GM20000 (cell line): ENCODE measurements around the gene ZSCAN32.

Experiments used
- DNase-seq: peaks from one replicate; pipeline ENCODE4 v3.0.0; 2012; ENCODE audit warnings: low spot score
- CTCF ChIP-seq: IDR thresholded peaks from 2 replicates; pipeline ENCODE4 v1.5.1; 2012; ENCODE audit warnings: mild to moderate bottlenecking, control low read depth; ENCODE audit errors: extremely low read depth, missing control alignments

Gene ZSCAN32

GRCh38 chr16:3400779-3401688 is at the start of gene ZSCAN32, which contains the start of gene ZNF174:
Gene ZSCAN32 (minus strand): TSS chr16:3401004. CDS start chr16:3397557, 3,447 bp downstream.
Gene ZNF174 (plus strand): TSS chr16:3401215. CDS start chr16:3402005, 790 bp downstream.
- no peak for TF ChIP-seq CTCF
- DNase-seq = peak; percentile 100

- TF ChIP-seq CTCF = no peak
Measured at GRCh38 chr16:3444032-3444388, 43.2 kb upstream of the ZSCAN32 start.

GRCh38 chr16:3443108-3444031 is 42.6 kb upstream of the ZSCAN32 start, which contains the start of the genes NAA60 and ZNF597:
Gene NAA60 (plus strand): TSS chr16:3443680. CDS start chr16:3476228, 32,548 bp downstream.
Gene ZNF597 (minus strand): TSS chr16:3443504. CDS start chr16:3443153, 351 bp downstream.
- no peak for TF ChIP-seq CTCF
- DNase-seq = peak; percentile 87

More at GRCh38 chr16:3444032-3444388, 43.2 kb upstream of the ZSCAN32 start:
- DNase-seq = no peak

GRCh38 chr16:3439637-3440036 is 38.8 kb upstream of the ZSCAN32 start:
- DNase-seq = no peak
- no peak for TF ChIP-seq CTCF

GRCh38 chr16:3434373-3434772 is 33.6 kb upstream of the ZSCAN32 start:
- TF ChIP-seq CTCF = no peak
- no peak for DNase-seq

GRCh38 chr16:3431779-3432219 is 31.0 kb upstream of the ZSCAN32 start:
- DNase-seq = peak; percentile 34
- TF ChIP-seq CTCF = no peak
